ENCODE data around the gene SLC25A36.
"Not testable (repeated sequence)": the region's sequence is repeated elsewhere in the genome, so short reads cannot be mapped to it uniquely, and the experiment has no call there.

Gene SLC25A36

DNA sequence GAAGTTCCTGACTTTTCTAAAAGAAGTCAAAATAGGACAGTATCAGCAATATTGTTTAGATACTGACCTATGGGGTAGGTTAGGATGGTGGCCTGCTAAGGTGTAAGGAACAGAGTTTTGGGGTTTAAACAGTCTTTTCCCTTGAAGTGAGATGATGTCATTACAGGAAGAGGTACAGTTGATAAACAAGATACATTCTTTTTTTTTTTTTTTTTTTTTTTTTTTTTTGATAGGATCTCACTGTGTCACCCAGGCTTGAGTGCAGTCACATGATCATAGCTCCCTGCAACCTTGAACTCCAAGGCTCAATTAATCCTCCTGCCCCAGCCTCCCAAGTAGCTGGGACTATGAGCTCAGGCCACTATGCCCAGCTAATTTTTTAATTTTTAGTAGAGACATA is 33.3 kb downstream of the SLC25A36 start:
- H3K4me3 ChIP-seq, result no peak overlapping the region
- peaks cover 23 to 27% (median 26%) of the 10 kb centered on the region in 3 donors for H3K36me3 ChIP-seq
- H3K27ac ChIP-seq, result no peak overlapping the region
- TF ChIP-seq, protein P1, sequence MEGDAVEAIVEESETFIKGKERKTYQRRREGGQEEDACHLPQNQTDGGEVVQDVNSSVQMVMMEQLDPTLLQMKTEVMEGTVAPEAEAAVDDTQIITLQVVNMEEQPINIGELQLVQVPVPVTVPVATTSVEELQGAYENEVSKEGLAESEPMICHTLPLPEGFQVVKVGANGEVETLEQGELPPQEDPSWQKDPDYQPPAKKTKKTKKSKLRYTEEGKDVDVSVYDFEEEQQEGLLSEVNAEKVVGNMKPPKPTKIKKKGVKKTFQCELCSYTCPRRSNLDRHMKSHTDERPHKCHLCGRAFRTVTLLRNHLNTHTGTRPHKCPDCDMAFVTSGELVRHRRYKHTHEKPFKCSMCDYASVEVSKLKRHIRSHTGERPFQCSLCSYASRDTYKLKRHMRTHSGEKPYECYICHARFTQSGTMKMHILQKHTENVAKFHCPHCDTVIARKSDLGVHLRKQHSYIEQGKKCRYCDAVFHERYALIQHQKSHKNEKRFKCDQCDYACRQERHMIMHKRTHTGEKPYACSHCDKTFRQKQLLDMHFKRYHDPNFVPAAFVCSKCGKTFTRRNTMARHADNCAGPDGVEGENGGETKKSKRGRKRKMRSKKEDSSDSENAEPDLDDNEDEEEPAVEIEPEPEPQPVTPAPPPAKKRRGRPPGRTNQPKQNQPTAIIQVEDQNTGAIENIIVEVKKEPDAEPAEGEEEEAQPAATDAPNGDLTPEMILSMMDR (IDR thresholded peaks at IDR 0.05), result no peak
- H3K9me3 ChIP-seq, result no peaks in the 10 kb centered on the region
- intact Hi-C loops (cut with DNase I; ENCODE audit: low total_unique reads), result loop anchor here (10.0 kb wide), 1 partner anchor 60 kb away; no protein-coding TSS in a partner anchor
- H3K27me3 ChIP-seq, result no peaks in the 10 kb centered on the region
- DNase-seq, result no peak
- H3K4me1 ChIP-seq, result no peaks in the 10 kb centered on the region

DNA sequence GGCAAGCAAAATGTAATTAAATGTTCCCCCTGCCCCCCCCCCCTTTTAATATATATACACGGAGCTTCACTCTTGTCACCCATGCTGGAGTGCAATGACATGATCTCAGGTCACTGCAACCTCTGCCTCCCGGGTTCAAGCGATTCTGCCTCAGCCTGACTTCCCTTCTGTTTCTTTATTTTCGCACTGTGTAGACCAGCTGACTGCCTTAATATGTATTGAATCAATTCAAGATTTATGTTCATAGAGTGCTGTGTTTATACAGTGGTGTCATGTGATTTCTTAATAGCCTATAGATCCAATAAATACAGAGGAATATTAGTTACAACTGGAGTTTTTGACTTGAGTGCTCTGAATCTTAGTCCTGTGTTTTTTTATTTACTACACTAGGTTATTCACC is 39.0 kb downstream of the SLC25A36 start:
- peaks cover 0 to 7% (median 0%) of the 10 kb centered on the region in 3 donors for H3K9me3 ChIP-seq
- H3K4me3 ChIP-seq, result no peak overlapping the region
- H3K4me1 ChIP-seq, result no peaks in the 10 kb centered on the region
- intact Hi-C loops (cut with DNase I; ENCODE audit: low total_unique reads), result no loop called here
- no peak for DNase-seq
- no peaks in the 10 kb centered on the region for H3K27me3 ChIP-seq
- peaks cover 15 to 17% (median 17%) of the 10 kb centered on the region in 3 donors for H3K36me3 ChIP-seq
- TF ChIP-seq, protein P1 (IDR thresholded peaks at IDR 0.05), result no peak
- no peak overlapping the region for H3K27ac ChIP-seq

DNA sequence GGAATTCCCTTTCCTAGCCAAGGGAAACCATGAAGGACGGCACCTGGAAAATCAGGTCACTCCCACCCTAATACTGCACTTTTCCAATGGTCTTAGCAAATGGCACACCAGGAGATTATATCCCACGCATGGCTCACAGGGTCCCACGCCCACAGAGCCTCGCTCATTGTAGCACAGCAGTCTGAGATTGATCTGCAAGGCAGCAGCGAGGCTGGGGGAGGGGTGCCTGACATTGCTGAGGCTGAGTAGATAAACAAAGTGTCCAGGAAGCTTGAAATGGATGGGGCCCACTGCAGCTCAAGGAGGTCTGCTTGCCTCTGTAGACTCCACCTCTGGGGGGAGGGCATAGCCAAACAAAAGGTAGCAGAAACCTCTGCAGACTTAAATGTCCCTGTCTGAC is 46.2 kb downstream of the SLC25A36 start:
- H3K4me1 ChIP-seq; DNase-seq; H3K36me3 ChIP-seq; intact Hi-C loops (cut with DNase I; ENCODE audit: low total_unique reads); H3K4me3 ChIP-seq; H3K27me3 ChIP-seq; H3K27ac ChIP-seq: not testable (repeated sequence)
- peaks cover 0 to 11% (median 0%) of the 10 kb centered on the region in 3 donors for H3K9me3 ChIP-seq

DNA sequence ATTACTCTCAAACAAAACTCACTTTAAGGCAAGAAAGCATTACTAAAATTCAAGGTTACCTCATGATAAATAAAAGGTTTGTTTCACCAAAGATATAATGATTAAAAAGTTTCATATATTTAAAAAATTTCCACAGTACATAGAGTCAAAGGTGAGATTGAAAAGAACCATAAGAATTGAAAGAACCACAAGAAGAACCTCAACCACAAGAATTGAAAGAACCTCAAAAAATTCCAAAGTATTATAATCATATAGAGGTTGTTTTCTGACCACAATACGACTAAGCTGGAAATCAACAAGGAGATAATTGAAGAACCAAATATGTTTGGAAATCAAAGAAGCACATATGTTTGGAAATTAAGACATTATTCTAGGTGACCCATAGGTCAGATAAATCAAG is 52.7 kb downstream of the SLC25A36 start:
- Histone ChIP-seq H3K27me3 (no peaks in the 10 kb centered on the region), H3K4me1 (no peaks in the 10 kb centered on the region), H3K4me3 (no peak overlapping the region), H3K36me3 (no peaks in the 10 kb centered on the region), H3K27ac (no peak overlapping the region), H3K9me3 (no peaks in the 10 kb centered on the region)
- TF ChIP-seq, protein P1 (IDR thresholded peaks at IDR 0.05), result no peak
- no peak for DNase-seq
- intact Hi-C loops (cut with DNase I; ENCODE audit: low total_unique reads), result no loop called here

DNA sequence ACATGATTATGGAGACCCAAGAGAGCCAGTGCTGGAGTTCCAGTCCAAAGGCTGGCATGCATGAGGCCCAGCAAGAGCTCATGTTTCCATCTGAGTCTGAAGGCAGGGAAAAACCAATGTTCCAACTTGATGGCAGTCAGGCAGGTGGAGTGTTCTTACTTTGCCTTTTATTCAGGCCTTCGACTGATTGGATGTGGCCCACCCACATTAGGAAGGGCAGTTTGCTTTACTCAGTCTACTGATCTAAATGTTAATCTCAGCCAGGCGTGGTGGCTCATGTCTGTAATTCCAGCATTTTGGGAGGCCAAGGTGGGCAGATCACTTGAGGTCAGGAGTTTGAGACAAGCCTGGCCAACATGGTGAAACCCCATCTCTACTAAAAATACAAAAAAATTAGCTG is 53.2 kb downstream of the SLC25A36 start:
- not testable (repeated sequence) for H3K36me3 ChIP-seq, H3K27ac ChIP-seq, H3K4me1 ChIP-seq, H3K9me3 ChIP-seq, DNase-seq, H3K4me3 ChIP-seq, H3K27me3 ChIP-seq
- intact Hi-C loops (cut with DNase I; ENCODE audit: low total_unique reads), result loop anchor here (5.0 kb wide), 1 partner anchor 197 kb away; no protein-coding TSS in a partner anchor

DNA sequence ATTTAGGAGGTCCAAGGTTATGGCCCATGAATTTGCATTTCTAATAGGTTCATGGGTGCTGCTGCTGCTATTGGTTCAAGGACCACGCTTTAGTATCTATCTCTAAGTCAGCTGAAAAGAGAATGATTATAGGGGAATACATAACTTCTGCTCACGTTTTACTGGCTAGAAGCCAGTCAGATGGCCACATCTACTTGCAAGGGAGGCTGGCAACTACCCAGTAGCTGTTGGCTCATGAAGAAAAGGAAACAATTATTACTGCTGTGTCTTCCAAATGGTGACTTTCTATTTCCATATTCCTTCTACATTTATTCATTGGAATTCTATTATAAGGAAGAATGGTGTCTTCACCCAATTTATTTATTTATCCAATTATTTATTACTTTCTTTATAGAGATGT is 54.2 kb downstream of the SLC25A36 start:
- TF ChIP-seq, protein P1 (IDR thresholded peaks at IDR 0.05), result no peak
- H3K4me3 ChIP-seq, result no peak overlapping the region
- H3K9me3 ChIP-seq, result no peaks in the 10 kb centered on the region
- no peaks in the 10 kb centered on the region for H3K4me1 ChIP-seq
- no peaks in the 10 kb centered on the region for H3K36me3 ChIP-seq
- H3K27me3 ChIP-seq, result no peaks in the 10 kb centered on the region
- no peak overlapping the region for H3K27ac ChIP-seq
- intact Hi-C loops (cut with DNase I; ENCODE audit: low total_unique reads), result loop anchor here (5.0 kb wide), 1 partner anchor 196 kb away; no protein-coding TSS in a partner anchor
- DNase-seq, result no peak

Measured in tibial artery (tissue), 4 donors.